Measurements from ENCODE around the gene DSG3.

DNA sequence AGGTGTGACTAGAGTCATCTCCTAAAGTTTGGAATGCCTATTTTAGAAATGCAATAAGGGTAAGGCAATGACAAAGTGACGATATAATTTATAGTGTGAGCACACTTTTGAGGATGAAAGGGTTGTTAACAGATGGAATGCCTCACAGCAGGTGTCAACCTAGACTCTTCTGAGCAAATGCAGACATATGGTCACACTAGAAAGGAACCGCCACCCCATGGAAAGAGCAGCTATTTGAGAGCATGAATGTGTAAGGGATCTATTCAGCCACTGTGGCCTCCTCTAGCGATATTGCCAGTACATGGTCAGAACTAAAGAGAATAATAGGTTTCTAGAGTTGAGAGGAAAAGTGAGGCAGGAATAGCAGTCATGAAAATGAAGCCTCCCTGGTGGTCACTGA lies 68.9 kb downstream of the DSG3 start:
- TF ChIP-seq ARNT (IDR thresholded peaks at IDR 0.05) (no peak), SUZ12 (IDR thresholded peaks at IDR 0.05) (no peak), ELF4 (IDR thresholded peaks at IDR 0.05) (no peak), BHLHE40 (IDR thresholded peaks at IDR 0.05; ENCODE audit: borderline replicate concordance) (no peak), FOXM1 (IDR thresholded peaks at IDR 0.05; ENCODE audit: borderline replicate concordance) (no peak), HDGF (IDR thresholded peaks at IDR 0.05; ENCODE audit: borderline replicate concordance) (no peak), LEF1 (IDR thresholded peaks at IDR 0.05; ENCODE audit: borderline replicate concordance) (no peak), NFRKB (IDR thresholded peaks at IDR 0.05) (no peak), FOXK2 (IDR thresholded peaks at IDR 0.05) (no peak), SP1 (IDR thresholded peaks at IDR 0.05) (no peak), FOXA1 (IDR thresholded peaks at IDR 0.05) (no peak)
